PC-9 (cell line): ENCODE results near the gene HTATIP2. TPM values are rescaled to one million over a fixed set of nuclear protein-coding genes. Genes with fewer than 3 reads are reported as not detected.

ENCODE experiments used
- BruUV-seq: library from RNA; stranded (reverse); fragments of 400-500 nt; replicated peaks from 2 replicates; lab custom pipeline; 2021; lab: Mats Ljungman, UMichigan
- CTCF ChIA-PET: fragments of 300-600 bp; sonication (Branson Sonifier 250); formaldehyde crosslinking; loops from one replicate; lab custom pipeline; 2022; ENCODE audit warnings: antibody characterized with exemption; lab: Charles Lee
- POLR2A ChIA-PET: fragments of 300-600 bp; sonication (Branson Sonifier 250); formaldehyde crosslinking; loops from one replicate; lab custom pipeline; 2022; ENCODE audit warnings: antibody characterized with exemption; ENCODE audit not compliant: unreplicated experiment; lab: Charles Lee
- DNase-seq, 2 experiments: peaks; one replicate each; pipeline versions ENCODE4 v3.0.0 to v3.0.0-alpha.2; 2015 to 2022; ENCODE audit warnings: mixed read lengths in 1 of 2
- H2AFZ ChIP-seq: fragments of 200-600 bp; sonication (generic); 2 replicates; pipeline ENCODE4 v1.8.1; 2017; ENCODE audit warnings: antibody characterized with exemption
- H3F3A ChIP-seq: fragments of 200-600 bp; sonication (generic); 2 replicates; pipeline ENCODE4 v1.8.1; 2017; ENCODE audit warnings: antibody characterized with exemption, mild to moderate bottlenecking, low read depth; ENCODE audit not compliant: insufficient read depth
- H3K27ac ChIP-seq: fragments of 200-600 bp; sonication (generic); 2 replicates; pipeline ENCODE4 v1.6.1; 2016; ENCODE audit warnings: mixed run types
- H3K27me3 ChIP-seq: fragments of 200-600 bp; sonication (generic); 2 replicates; pipeline ENCODE4 v1.6.1; 2016; ENCODE audit warnings: low read depth, mixed run types; ENCODE audit not compliant: insufficient read depth
- H3K36me3 ChIP-seq: fragments of 200-600 bp; sonication (generic); 2 replicates; pipeline ENCODE4 v1.6.1; 2016; ENCODE audit warnings: low read depth, mixed run types
- H3K4me1 ChIP-seq: fragments of 200-600 bp; sonication (generic); replicated peaks from 2 replicates; pipeline ENCODE4 v1.6.1; 2016; ENCODE audit warnings: mixed run types; ENCODE audit not compliant: insufficient read depth
- H3K4me2 ChIP-seq: fragments of 200-600 bp; sonication (generic); 2 replicates; pipeline ENCODE4 v1.6.1; 2017; ENCODE audit warnings: mixed run types
- H3K4me3 ChIP-seq: fragments of 200-600 bp; sonication (generic); 2 replicates; pipeline ENCODE4 v1.6.1; 2016; ENCODE audit warnings: mixed run types
- H3K79me2 ChIP-seq: fragments of 200-600 bp; sonication (generic); 2 replicates; pipeline ENCODE4 v1.6.1; 2017; ENCODE audit warnings: low read depth, mixed run types
- H3K9me2 ChIP-seq: fragments of 200-600 bp; sonication (generic); 2 replicates; pipeline ENCODE4 v1.8.1; 2017; ENCODE audit warnings: mild to moderate bottlenecking; ENCODE audit not compliant: insufficient read depth
- H3K9me3 ChIP-seq: fragments of 200-600 bp; sonication (generic); 2 replicates; pipeline ENCODE4 v1.8.1; 2016; ENCODE audit warnings: low read depth; ENCODE audit not compliant: insufficient read depth
- H4K20me1 ChIP-seq: fragments of 200-600 bp; sonication (generic); 2 replicates; pipeline ENCODE4 v1.8.1; 2017; ENCODE audit not compliant: insufficient read depth
- EZH2 ChIP-seq: fragments of 200-600 bp; sonication (generic); IDR thresholded peaks from 2 replicates; pipeline ENCODE4 v1.8.0; 2017; ENCODE audit warnings: antibody characterized with exemption, low read depth
- intact Hi-C: fragments of 100-400 bp; cut with micrococcal nuclease; formaldehyde crosslinking; loops from one replicate; pipeline ENCODE4 v1.10.0; 2022; ENCODE audit not compliant: unreplicated experiment
- total RNA-seq: library from RNA; stranded (reverse); gene quantifications from 2 replicates; pipeline ENCODE4 v1.2.3, GENCODE V29; 2021
- TF ChIP-seq, protein P1 (sequence below): fragments of 200-600 bp; sonication (generic); conservative IDR thresholded peaks from 2 replicates; pipeline ENCODE4 v1.6.1; 2017; ENCODE audit warnings: mixed run types, antibody characterized with exemption, mild to moderate bottlenecking, moderate library complexity

HTATIP2 gene
- total RNA-seq, 1 experiment from 2014 or later: 180 TPM

DNA sequence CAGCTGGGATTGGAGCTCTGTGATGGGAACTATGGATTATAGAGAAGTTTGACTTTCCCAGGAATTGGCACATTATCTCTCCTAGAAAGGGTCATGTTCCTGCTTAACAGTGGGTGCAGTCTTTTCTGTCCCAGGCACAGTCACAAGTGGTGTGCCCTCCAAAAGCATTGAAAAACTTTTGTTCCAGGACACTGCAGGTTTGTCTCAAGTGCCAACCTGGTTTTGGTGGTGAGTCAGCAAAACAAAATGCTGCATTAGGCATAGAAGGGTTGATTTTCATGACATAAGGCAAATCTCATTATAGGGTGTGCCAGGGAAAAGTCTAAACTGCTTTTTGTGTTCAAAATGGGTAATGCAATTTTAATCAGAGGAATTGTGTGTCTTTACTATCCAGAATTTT, 4.9 kb downstream of the HTATIP2 start:
- peaks cover 21% of the 10 kb centered on the region for H3F3A ChIP-seq
- TF ChIP-seq, protein P1, sequence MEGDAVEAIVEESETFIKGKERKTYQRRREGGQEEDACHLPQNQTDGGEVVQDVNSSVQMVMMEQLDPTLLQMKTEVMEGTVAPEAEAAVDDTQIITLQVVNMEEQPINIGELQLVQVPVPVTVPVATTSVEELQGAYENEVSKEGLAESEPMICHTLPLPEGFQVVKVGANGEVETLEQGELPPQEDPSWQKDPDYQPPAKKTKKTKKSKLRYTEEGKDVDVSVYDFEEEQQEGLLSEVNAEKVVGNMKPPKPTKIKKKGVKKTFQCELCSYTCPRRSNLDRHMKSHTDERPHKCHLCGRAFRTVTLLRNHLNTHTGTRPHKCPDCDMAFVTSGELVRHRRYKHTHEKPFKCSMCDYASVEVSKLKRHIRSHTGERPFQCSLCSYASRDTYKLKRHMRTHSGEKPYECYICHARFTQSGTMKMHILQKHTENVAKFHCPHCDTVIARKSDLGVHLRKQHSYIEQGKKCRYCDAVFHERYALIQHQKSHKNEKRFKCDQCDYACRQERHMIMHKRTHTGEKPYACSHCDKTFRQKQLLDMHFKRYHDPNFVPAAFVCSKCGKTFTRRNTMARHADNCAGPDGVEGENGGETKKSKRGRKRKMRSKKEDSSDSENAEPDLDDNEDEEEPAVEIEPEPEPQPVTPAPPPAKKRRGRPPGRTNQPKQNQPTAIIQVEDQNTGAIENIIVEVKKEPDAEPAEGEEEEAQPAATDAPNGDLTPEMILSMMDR: no peak
- TF ChIP-seq EZH2: no peak
- peaks cover 19% of the 10 kb centered on the region for H3K36me3 ChIP-seq
- intact Hi-C loops: loop anchor here (10.0 kb wide), 1 partner anchor 334 kb away; no protein-coding TSS in a partner anchor
- peak in 1 of 2 experiments; percentile 41 for DNase-seq
- no peak overlapping the region for H2AFZ ChIP-seq
- no peaks in the 10 kb centered on the region for H4K20me1 ChIP-seq
- peak overlapping the region; percentile 71 for H3K4me2 ChIP-seq
- peak overlapping the region; percentile 80 for H3K27ac ChIP-seq
- peaks cover 54% of the 10 kb centered on the region for H3K4me1 ChIP-seq
- no peaks in the 10 kb centered on the region for H3K27me3 ChIP-seq
- H3K79me2 ChIP-seq: peaks cover 51% of the 10 kb centered on the region
- CTCF ChIA-PET: no interaction called here
- POLR2A ChIA-PET: no interaction called here
- no peak overlapping the region for H3K4me3 ChIP-seq
- no peaks in the 10 kb centered on the region for H3K9me2 ChIP-seq
- no TSS peak for BruUV-seq
- no peaks in the 10 kb centered on the region for H3K9me3 ChIP-seq

DNA sequence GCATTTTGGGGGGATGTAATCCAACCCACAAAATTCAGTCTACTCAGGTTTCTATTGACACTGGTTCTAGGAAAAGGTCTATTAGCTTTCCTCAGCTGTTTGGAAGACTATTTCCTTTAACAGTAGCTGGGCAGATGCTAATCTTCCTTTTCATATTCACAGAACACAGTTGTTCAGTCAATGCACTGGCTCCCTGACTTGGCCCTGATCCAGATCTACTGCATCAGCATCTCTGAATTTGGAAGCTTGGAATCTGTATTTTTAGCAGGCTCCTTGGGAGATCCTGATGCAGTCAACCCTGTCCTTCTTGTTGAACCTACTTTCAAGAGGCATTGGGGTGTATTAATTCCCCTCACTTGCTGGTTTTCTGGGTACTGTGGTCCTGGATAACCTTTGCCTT, 6.3 kb downstream of the HTATIP2 start:
- Histone ChIP-seq H3F3A (peaks cover 26% of the 10 kb centered on the region), H3K36me3 (peaks cover 28% of the 10 kb centered on the region), H3K9me2 (no peaks in the 10 kb centered on the region), H3K9me3 (no peaks in the 10 kb centered on the region), H3K79me2 (peaks cover 42% of the 10 kb centered on the region), H3K4me1 (peaks cover 48% of the 10 kb centered on the region), H3K4me2 (no peak overlapping the region), H4K20me1 (no peaks in the 10 kb centered on the region), H2AFZ (no peak overlapping the region), H3K27ac (no peak overlapping the region), H3K4me3 (no peak overlapping the region), H3K27me3 (no peaks in the 10 kb centered on the region)
- CTCF ChIA-PET: interaction anchor here (0.5 kb wide), 1 partner anchor 54 kb away, joined by 5 read pairs; no protein-coding TSS in a partner anchor
- intact Hi-C loops: loop anchor here (10.0 kb wide), 1 partner anchor 335 kb away; no protein-coding TSS in a partner anchor
- DNase-seq: no peak
- POLR2A ChIA-PET: no interaction called here
- TF ChIP-seq, protein P1: no peak
- TF ChIP-seq EZH2: no peak
- BruUV-seq: no TSS peak

DNA sequence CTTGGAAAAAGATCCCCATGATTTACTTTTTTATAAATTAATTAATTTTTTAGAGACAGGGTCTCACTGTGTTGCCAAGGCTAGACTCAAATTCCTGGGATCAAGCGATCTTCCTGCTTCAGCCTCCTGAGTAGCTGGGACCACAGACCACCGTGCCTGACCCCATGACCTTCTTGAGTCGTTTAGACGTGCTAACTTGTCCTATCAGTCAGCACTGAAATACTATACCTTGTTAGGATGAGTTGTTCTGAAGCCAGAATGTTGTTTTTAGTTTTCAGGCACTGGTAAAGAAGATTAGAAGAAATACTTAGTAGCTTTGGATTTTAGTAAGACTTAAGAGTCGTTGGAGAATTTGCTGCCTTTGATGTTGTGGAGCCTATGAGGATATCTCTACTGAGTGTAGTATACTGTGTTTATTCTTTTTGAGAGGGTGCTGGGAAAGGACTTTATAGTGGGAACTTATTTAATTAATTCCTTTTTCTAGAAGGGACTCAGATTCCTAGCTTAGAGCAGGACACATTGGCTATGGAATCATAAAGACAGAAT, 8.6 kb downstream of the HTATIP2 start:
- Histone ChIP-seq H3K36me3 (peaks cover 35% of the 10 kb centered on the region), H3K9me2 (no peaks in the 10 kb centered on the region), H3K27me3 (no peaks in the 10 kb centered on the region), H3K4me2 (no peak overlapping the region), H3K79me2 (peaks cover 23% of the 10 kb centered on the region), H4K20me1 (no peaks in the 10 kb centered on the region), H2AFZ (no peak overlapping the region), H3K9me3 (no peaks in the 10 kb centered on the region), H3K4me1 (peaks cover 28% of the 10 kb centered on the region), H3F3A (peaks cover 16% of the 10 kb centered on the region), H3K4me3 (no peak overlapping the region), H3K27ac (no peak overlapping the region)
- no peak for DNase-seq
- POLR2A ChIA-PET: no interaction called here
- no peak for TF ChIP-seq EZH2
- TF ChIP-seq, protein P1: no peak
- intact Hi-C loops: no loop called here
- CTCF ChIA-PET: no interaction called here
- no TSS peak for BruUV-seq
